H9 (cell line): Measurements from ENCODE around the gene ALOX15B. TPM values are rescaled to one million over a fixed set of nuclear protein-coding genes. Genes with fewer than 3 reads are reported as not detected.

Experiments
- DNase-seq: peaks from one replicate; pipeline ENCODE4 v3.0.0-alpha.2; 2017
- H2AFZ ChIP-seq: one replicate; pipeline ENCODE4 v1.6.1; 2013; ENCODE audit warnings: mild to moderate bottlenecking, low read length, control low read depth, moderate library complexity
- H2AK5ac ChIP-seq: 2 replicates; pipeline ENCODE4 v1.6.1; 2013; ENCODE audit warnings: low read length, control low read depth, mixed read lengths; ENCODE audit not compliant: insufficient read length
- H2BK120ac ChIP-seq: one replicate; pipeline ENCODE4 v1.6.1; 2013; ENCODE audit warnings: low read depth, mild to moderate bottlenecking, low read length, control low read depth, inconsistent platforms; ENCODE audit not compliant: poor library complexity, severe bottlenecking
- H2BK12ac ChIP-seq: 2 replicates; pipeline ENCODE4 v1.6.1; 2013; ENCODE audit warnings: low read length, control low read depth, mixed read lengths, low read depth; ENCODE audit not compliant: insufficient read length
- H2BK15ac ChIP-seq: 2 replicates; pipeline ENCODE4 v1.6.1; 2013; ENCODE audit warnings: low read depth, low read length, control low read depth
- H2BK20ac ChIP-seq: one replicate; pipeline ENCODE4 v1.6.1; 2013; ENCODE audit warnings: low read depth, mild to moderate bottlenecking, low read length, control low read depth, inconsistent platforms; ENCODE audit not compliant: poor library complexity, severe bottlenecking
- H2BK5ac ChIP-seq: 2 replicates; pipeline ENCODE4 v1.6.1; 2013; ENCODE audit warnings: low read length, control low read depth, mixed read lengths; ENCODE audit not compliant: insufficient read length
- H3K14ac ChIP-seq: 2 replicates; pipeline ENCODE4 v1.6.1; 2013; ENCODE audit warnings: low read length, control low read depth; ENCODE audit not compliant: insufficient read depth
- H3K18ac ChIP-seq: 2 replicates; pipeline ENCODE4 v1.6.1; 2013; ENCODE audit warnings: low read depth, mild to moderate bottlenecking, mixed read lengths, low read length, control low read depth; ENCODE audit not compliant: insufficient read length
- H3K23ac ChIP-seq: 2 replicates; pipeline ENCODE4 v1.6.1; 2013; ENCODE audit warnings: low read length, control low read depth, mixed read lengths, low read depth; ENCODE audit not compliant: insufficient read length
- H3K23me2 ChIP-seq: 2 replicates; pipeline ENCODE4 v1.6.1; 2013; ENCODE audit warnings: low read depth, mild to moderate bottlenecking, mixed read lengths, low read length, control low read depth; ENCODE audit not compliant: insufficient read length, poor library complexity, severe bottlenecking
- H3K27ac ChIP-seq: 2 replicates; pipeline ENCODE4 v1.5.1; 2013; ENCODE audit warnings: low read length, control low read depth, mixed read lengths, low read depth; ENCODE audit not compliant: insufficient read length
- H3K27me3 ChIP-seq: 2 replicates; pipeline ENCODE4 v1.6.1; 2013; ENCODE audit warnings: low read length, control low read depth, inconsistent platforms; ENCODE audit not compliant: insufficient read depth
- H3K4ac ChIP-seq: 2 replicates; pipeline ENCODE4 v1.6.1; 2013; ENCODE audit warnings: low read depth, mild to moderate bottlenecking, control low read depth, inconsistent platforms, low read length, moderate library complexity
- H3K4me1 ChIP-seq: 2 replicates; pipeline ENCODE4 v1.6.1; 2013; ENCODE audit warnings: low read length, control low read depth, inconsistent platforms; ENCODE audit not compliant: insufficient read depth
- H3K4me2 ChIP-seq: 2 replicates; pipeline ENCODE4 v1.6.1; 2013; ENCODE audit warnings: low read length, control low read depth, mixed read lengths; ENCODE audit not compliant: insufficient read length, insufficient read depth
- H3K56ac ChIP-seq: 2 replicates; pipeline ENCODE4 v1.6.1; 2013; ENCODE audit warnings: low read depth, mild to moderate bottlenecking, mixed read lengths, low read length, control low read depth; ENCODE audit not compliant: insufficient read length
- H3K79me1 ChIP-seq: 2 replicates; pipeline ENCODE4 v1.6.1; 2013; ENCODE audit warnings: low read depth, mild to moderate bottlenecking, moderate library complexity, low read length, control low read depth, inconsistent platforms; ENCODE audit not compliant: insufficient read depth, poor library complexity, severe bottlenecking
- H3K79me2 ChIP-seq: 2 replicates; pipeline ENCODE4 v1.6.1; 2013; ENCODE audit warnings: low read length, control low read depth, inconsistent platforms; ENCODE audit not compliant: insufficient read depth
- H3K9ac ChIP-seq: 2 replicates; pipeline ENCODE4 v1.6.1; 2013; ENCODE audit warnings: low read length, control low read depth, mixed read lengths; ENCODE audit not compliant: insufficient read length; ENCODE audit errors: extremely low read depth
- H3K9me3 ChIP-seq: one replicate; pipeline ENCODE4 v1.6.1; 2013; ENCODE audit warnings: low read depth, low read length, inconsistent platforms; ENCODE audit not compliant: control insufficient read depth
- H3T11ph ChIP-seq: one replicate; pipeline ENCODE4 v1.6.1; 2013; ENCODE audit warnings: mild to moderate bottlenecking, low read length, control low read depth, inconsistent platforms
- H4K20me1 ChIP-seq: one replicate; pipeline ENCODE4 v1.6.1; 2013; ENCODE audit not compliant: control insufficient read depth, insufficient read length, insufficient read depth
- H4K5ac ChIP-seq: 2 replicates; pipeline ENCODE4 v1.6.1; 2013; ENCODE audit warnings: low read depth, mild to moderate bottlenecking, mixed read lengths, low read length, control low read depth; ENCODE audit not compliant: insufficient read length
- H4K8ac ChIP-seq: replicated peaks from 2 replicates; pipeline ENCODE4 v1.6.1; 2013; ENCODE audit warnings: low read length, control low read depth, mixed read lengths, low read depth; ENCODE audit not compliant: insufficient read length
- H4K91ac ChIP-seq: 2 replicates; pipeline ENCODE4 v1.6.1; 2013; ENCODE audit warnings: low read depth, mild to moderate bottlenecking, moderate library complexity, mixed read lengths, low read length, control low read depth; ENCODE audit not compliant: insufficient read length
- H3K27ac Mint-ChIP-seq, 3 experiments: 2 replicates in 2 of 3; 3 replicates in 1 of 3; pipeline ENCODE4 v1.8.0; 2020 to 2021; ENCODE audit warnings: mixed read lengths in 3 of 3, mild to moderate bottlenecking in 1 of 3, moderate library complexity in 1 of 3
- H3K27me3 Mint-ChIP-seq: 2 replicates; pipeline ENCODE4 v1.8.0; 2021; ENCODE audit warnings: low read depth, mild to moderate bottlenecking, moderate library complexity, mixed read lengths
- H3K36me3 Mint-ChIP-seq, 3 experiments: 2 replicates in 2 of 3; 3 replicates in 1 of 3; pipeline ENCODE4 v1.8.0; 2020 to 2021; ENCODE audit warnings: low read depth in 3 of 3, mixed read lengths in 3 of 3; ENCODE audit not compliant: insufficient read depth in 1 of 3
- H3K4me1 Mint-ChIP-seq, 2 experiments: 2 replicates each; pipeline ENCODE4 v1.8.0; 2020; ENCODE audit warnings: mixed read lengths in 2 of 2
- H3K4me3 Mint-ChIP-seq, 2 experiments: 2 replicates in 1 of 2; 3 replicates in 1 of 2; pipeline ENCODE4 v1.8.0; 2020 to 2021; ENCODE audit warnings: mild to moderate bottlenecking in 2 of 2, mixed read lengths in 2 of 2, moderate library complexity in 1 of 2
- H3K9me3 Mint-ChIP-seq, 2 experiments: 2 replicates in 1 of 2; 3 replicates in 1 of 2; pipeline ENCODE4 v1.8.0; 2020; ENCODE audit warnings: mild to moderate bottlenecking in 2 of 2, mixed read lengths in 2 of 2, moderate library complexity in 1 of 2
- WGBS: extraction: QIAGEN DNeasy Blood & Tissue Kit; methylation state at CpG from one replicate; pipeline ENCODE4 v1.1.7; 2013; ENCODE audit warnings: missing lambda C conversion rate, low lambda C conversion rate, mixed read lengths; ENCODE audit not compliant: insufficient read length; ENCODE audit errors: extremely low coverage; 5-methylcytosine and 5-hydroxymethylcytosine counted together
- total RNA-seq: library from RNA; stranded (reverse); gene quantifications from 2 replicates; pipeline ENCODE4 v1.2.1, GENCODE V29; 2021
- TF ChIP-seq, protein P1 (sequence below): fragments of 200-600 bp; sonication (generic); conservative IDR thresholded peaks from 3 replicates; pipeline ENCODE4 v1.8.0; 2021; ENCODE audit warnings: antibody characterized with exemption, mild to moderate bottlenecking

The ALOX15B gene
- total RNA-seq, 1 experiment from 2014 or later, result not detected

DNA sequence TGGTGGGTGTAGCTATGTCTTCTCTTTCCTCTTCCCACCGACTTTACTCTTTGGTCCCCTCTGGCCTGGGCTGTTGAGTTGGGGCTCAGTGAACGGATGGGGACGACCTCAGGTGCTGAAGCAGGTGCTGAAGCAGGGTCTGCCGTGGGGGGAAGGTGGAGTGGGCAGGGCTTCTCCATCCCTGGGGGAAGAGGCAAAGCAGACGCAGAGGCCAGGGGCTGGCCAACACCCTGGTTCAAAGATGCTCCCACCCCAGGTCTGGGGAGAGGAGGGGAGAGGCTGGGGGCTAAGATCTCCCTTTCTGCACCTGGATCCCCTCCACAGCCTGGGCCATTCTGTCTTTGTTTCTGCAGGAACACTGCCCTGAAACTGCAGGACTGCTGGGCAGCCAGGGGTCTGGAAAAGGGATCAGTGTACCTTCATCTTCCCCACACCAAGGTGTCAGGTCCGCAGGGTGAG is 25.7 kb downstream of the ALOX15B start:
- Histone ChIP-seq H3K9ac (no peak overlapping the region), H3T11ph (no peak overlapping the region), H3K79me1 (no peaks in the 10 kb centered on the region), H3K27me3 (peaks cover 13% of the 10 kb centered on the region; the same call in 1 of the 2 replicates), H4K5ac (no peak overlapping the region), H3K27ac (no peak overlapping the region), H3K23ac (no peak overlapping the region), H3K4me1 (peaks cover 3% of the 10 kb centered on the region; the same call in 1 of the 2 replicates), H3K23me2 (peaks cover 10% of the 10 kb centered on the region), H2BK12ac (no peak overlapping the region), H3K18ac (no peak overlapping the region), H3K79me2 (no peaks in the 10 kb centered on the region), H3K9me3 (no peaks in the 10 kb centered on the region), H4K91ac (no peak overlapping the region), H3K4ac (no peak overlapping the region), H2BK120ac (no peak overlapping the region), H3K4me2 (peak overlapping the region; percentile 22), H4K20me1 (no peaks in the 10 kb centered on the region), H2AK5ac (no peak overlapping the region), H2BK5ac (no peak overlapping the region), H4K8ac (no peak overlapping the region), H2AFZ (no peak overlapping the region), H3K56ac (no peak overlapping the region), H2BK20ac (no peak overlapping the region), H2BK15ac (no peak overlapping the region), H3K14ac (no peak overlapping the region)
- H3K4me3 Mint-ChIP-seq, result peak overlapping the region; percentile 42 to 72; a peak in 4 of 5 replicates
- H3K27me3 Mint-ChIP-seq, result peaks cover 86% of the 10 kb centered on the region
- H3K36me3 Mint-ChIP-seq, result no peaks in the 10 kb centered on the region
- H3K4me1 Mint-ChIP-seq, result peaks cover 44 to 49% of the 10 kb centered on the region in 2 experiments
- TF ChIP-seq, protein P1, sequence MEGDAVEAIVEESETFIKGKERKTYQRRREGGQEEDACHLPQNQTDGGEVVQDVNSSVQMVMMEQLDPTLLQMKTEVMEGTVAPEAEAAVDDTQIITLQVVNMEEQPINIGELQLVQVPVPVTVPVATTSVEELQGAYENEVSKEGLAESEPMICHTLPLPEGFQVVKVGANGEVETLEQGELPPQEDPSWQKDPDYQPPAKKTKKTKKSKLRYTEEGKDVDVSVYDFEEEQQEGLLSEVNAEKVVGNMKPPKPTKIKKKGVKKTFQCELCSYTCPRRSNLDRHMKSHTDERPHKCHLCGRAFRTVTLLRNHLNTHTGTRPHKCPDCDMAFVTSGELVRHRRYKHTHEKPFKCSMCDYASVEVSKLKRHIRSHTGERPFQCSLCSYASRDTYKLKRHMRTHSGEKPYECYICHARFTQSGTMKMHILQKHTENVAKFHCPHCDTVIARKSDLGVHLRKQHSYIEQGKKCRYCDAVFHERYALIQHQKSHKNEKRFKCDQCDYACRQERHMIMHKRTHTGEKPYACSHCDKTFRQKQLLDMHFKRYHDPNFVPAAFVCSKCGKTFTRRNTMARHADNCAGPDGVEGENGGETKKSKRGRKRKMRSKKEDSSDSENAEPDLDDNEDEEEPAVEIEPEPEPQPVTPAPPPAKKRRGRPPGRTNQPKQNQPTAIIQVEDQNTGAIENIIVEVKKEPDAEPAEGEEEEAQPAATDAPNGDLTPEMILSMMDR, result no peak
- no peaks in the 10 kb centered on the region for H3K9me3 Mint-ChIP-seq
- DNase-seq, result no peak
- no CpG with 5 or more reads among the region's 6 CpGs for WGBS
- no peak overlapping the region for H3K27ac Mint-ChIP-seq
